GM21526 (cell line): ENCODE measurements around the gene HIGD2A.

Source experiments
- ATAC-seq: cut with Tn5 transposase; IDR thresholded peaks from one replicate; pipeline ENCODE4 v1.9.1; 2021; ENCODE audit warnings: moderate library complexity; ENCODE audit not compliant: unreplicated experiment, low FRiP score

Gene HIGD2A

GRCh38 chr5:176415240-176415951 is 26.8 kb downstream of the HIGD2A start:
- no peak for ATAC-seq

DNA sequence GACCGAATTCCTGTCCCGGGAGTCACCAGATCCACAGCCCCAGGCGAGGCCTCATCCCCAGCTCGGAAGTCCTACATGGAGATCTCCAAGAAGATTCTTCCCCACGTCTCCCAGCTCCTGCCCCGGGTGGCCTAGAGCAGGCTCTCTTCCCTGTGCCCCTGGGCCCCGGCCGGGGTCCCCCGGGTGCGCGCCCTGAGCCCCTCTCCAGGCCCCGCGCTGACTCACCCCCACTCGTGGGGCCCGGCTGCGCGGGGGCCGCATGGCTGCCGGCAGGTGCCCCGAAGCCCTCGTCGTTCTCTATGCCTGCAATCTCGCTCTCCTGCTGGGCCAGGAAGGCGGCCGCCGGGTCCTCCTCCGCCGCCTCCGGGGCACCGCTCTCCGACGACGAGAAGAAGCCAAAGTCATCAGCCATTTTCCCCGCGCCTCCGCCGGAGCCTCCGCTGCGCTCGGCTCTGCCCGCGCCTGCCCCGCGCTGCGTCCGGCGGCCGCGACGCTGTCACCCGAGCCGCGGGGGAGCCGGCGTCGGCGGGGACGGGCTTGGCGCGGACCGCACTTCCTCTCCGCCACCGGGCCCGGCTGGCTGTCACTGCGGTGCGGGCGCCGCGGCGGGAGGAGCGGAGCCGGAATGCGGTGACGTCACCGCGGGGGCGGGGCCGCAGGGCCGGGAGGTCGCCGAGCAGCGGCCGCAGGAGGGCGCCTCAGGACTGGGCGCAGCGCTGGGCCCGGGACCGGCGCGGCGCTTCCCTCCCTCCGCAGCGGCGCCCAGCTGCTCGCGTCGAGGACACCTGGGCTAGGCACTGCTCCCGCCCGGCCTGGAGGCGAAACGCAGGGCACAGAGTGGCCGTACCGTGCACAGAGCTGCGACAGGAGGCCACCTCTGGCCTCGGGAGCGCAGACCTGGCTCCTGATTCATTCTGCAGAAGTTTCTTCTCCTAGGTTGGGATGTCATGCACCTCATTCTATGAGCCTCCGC is 27.7 kb downstream of the HIGD2A start, which contains the start of gene CLTB:
CLTB (minus strand) TSS at position 588 of the 973 bp plus-strand sequence; CDS start at position 412, 176 bp downstream.
- ATAC-seq, result peak; percentile 94

DNA sequence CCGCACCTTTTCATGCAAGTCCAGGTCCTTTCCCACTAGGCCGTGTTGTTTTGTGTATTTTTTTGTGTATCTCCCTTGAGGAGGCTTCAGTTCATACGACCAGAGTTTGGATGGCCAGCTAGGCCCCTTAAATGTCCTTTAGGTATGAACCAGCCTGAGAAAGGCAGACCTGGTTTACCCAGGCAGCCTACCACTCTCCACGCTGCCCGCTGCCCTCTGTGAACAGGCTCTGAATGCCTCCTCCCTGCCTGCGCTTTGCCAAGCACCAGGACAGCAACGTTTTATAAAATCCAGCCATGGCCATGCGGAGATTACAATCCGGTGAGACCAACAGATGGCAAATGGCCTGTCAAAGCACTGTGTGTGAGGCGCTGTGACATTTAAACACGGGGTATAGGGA is 28.4 kb downstream of the HIGD2A start:
- ATAC-seq, result no peak

DNA sequence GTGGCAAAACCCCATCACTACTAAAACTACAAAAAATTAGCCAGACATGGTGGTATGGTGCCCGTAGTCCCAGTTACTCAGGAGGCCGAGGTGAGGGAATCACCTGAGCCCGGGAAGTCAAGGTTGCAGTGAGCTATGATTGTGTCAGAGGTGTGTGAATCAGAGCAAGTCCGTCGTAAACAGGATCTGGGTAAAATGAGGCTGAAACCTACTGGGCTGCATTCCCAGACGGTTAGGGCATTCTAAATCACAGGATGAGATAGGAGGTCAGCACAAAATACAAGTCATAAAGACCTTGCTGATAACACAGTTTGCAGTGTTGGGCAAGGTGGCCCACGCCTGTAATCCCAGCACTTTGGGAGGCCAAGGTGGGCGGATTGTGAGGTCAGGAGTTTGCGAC is 29.7 kb downstream of the HIGD2A start:
- ATAC-seq, result no peak

- no peak for ATAC-seq
These were observed 31.5 kb downstream of the HIGD2A start for GRCh38 chr5:176420086-176420485.

DNA sequence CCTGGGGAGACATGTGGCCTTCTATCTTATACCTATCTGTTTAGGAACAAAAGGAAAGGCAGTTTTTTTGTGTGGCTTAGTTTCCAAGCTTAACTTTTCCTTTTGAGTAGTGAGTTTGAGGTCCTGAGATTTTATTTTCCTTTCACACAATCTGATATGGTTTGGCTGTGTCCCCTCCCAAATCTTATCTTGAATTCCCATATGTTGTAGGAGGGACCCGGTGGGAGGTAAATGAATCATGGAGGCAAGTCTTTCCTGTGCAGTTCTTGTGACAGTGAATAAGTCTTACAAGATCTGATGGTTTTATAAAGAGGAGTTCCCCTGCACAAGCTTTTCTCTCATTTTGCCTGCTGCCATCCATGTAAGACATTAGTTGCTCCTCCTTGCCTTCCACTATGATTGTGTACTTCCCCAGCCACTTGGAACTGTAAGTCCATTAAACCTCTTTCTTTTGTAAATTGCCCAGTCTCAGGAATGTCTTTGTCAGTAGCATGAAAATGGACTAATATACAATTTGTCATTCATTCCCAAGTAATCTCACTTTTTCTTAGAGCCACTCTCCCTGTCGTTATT is 32.5 kb downstream of the HIGD2A start:
- ATAC-seq, result no peak

DNA sequence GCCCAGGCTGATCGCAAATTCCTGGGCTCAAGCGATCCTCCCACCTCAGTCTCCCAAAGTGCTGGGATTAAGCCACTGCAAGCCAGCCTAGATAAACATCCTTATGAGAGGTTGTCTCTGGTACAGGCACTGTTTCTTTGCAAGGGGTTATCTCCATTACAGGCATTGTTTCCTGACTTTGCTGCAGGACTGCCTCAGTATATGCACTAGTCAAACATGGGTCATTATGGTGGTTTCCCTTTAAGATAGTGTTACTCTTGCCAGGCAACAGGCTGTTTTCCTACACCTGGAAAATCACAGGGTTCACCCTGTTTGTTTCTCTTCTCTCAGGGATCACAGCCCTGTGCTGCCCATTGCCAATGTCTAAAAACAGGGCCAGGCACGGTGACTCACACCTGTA is 35.6 kb downstream of the HIGD2A start:
- no peak for ATAC-seq

DNA sequence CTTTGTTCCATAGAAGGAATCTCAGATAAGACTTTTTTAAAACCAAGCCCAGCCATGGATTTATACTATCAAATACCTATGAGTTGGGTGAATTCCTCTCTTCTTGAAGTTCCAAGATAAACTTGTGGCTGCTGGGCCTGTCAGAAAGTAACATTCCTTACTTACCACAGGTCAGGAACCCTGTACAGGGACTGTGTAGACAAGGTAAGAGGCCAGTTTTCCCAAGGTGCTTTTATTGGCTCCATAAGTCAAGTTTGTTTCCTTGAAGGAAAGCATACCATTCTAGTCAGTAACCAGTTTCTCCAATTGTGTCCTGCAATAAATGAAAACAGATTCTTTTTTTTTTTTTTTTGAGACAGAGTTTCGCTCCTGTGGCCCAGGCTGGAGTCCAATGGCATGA is 36.6 kb downstream of the HIGD2A start:
- ATAC-seq, result no peak

- no peak for ATAC-seq
These were observed 37.2 kb downstream of the HIGD2A start for GRCh38 chr5:176425791-176426190.

DNA sequence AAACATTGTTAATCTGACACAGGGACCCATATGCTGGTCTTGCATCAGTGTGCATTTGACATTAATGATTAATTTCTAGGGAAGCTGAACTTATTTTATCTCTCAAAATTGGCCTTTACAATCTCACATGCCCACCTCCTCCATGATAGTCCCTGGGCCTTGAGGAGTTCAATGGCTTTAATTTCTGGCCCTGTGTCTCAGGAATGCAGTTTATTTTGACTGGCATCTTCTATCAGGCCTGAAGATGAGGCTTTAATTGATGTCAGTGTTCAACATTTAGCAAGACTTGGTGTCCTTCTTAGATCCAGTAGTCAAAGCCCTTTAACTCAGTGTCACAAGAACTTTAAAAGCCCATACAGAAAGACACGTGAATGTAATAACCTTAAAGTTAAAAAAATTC is 38.3 kb downstream of the HIGD2A start:
- ATAC-seq, result no peak

GRCh38 chr5:176427971-176428370 is 39.4 kb downstream of the HIGD2A start:
- ATAC-seq, result no peak

DNA sequence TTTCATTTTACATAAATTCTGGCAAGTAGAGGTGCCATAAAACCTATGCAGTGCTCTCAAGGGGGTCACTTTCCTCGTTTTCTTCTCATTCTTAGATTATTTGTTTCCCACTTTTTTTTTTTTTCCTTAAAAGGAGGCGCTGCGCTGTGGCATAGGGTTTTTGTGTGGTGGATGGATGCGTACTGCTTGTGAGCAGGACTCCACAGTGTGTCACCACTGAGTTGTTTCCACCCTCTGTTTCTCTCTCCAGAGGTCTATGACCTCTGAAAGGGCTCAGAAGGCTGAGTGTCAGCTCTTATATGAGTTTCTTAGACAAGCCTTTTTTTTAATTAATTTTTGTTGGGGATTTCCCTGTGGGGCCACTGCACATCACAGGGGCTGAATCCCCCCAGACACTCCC is 41.4 kb downstream of the HIGD2A start:
- ATAC-seq, result no peak

GRCh38 chr5:176432707-176433106 is 44.2 kb downstream of the HIGD2A start:
- no peak for ATAC-seq

DNA sequence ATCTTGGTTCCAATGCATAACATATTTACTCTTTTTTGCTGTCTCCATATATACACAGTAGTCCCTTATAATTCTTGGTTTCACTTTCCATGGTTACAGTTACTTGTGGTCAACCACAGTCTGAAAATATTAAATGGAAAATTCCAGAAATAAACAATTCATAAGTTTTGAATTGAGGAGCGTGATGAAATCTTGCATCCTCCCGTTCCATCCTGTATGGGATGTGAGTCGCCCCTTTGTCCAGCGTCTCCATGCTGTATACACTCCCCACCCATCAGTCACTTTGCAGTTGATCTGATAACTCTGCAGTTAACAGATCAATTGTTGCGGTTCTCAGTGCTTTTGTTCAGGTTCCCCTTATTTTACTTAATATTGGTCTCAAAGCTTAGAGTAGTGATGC is 48.1 kb downstream of the HIGD2A start:
- ATAC-seq, result no peak

DNA sequence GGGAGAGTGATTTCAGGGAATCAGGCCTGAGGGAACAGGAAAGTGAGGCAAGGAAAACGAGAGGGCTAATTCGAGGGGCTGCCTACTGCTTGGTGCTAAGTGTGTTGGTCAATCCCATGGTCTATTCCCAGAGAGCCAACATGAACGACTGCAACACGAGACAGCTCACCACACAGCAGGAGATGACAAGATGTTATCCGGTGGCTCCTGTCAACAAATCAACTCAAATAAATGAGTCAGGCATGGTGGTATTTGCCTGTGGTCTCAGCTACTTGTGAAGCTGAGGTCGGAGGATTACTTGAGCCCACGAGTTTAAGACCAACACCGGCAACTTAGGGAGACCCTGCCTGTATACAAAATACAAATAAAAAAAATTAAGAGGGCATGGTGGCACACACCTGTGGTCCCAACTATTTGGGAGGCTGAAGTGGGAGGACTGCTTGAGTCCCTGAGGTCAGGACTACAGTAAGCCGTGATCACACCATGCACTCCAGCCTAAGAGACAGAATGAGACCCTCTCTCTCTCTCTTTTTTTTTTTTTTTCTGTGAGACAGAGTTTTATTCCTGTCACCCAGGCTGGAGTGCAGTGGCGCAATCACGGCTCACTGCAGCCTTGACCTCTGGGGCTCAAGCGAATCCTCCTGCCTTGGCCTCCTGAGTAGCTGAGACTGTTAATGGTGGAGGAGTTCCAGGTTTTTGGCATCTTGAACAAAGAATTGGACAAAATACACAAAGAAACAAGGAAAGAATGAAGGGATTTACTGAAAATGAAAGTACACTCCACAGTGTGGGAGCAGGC is 50.6 kb downstream of the HIGD2A start:
- no peak for ATAC-seq
